DLD1 (cell line): ENCODE measurements around the gene SLIT3.

Experiments
- in situ Hi-C: cut with HindIII; loops from 2 replicates; pipeline ENCODE4 v1.10.0; 2017; ENCODE audit warnings: low sequenced_read_pairs

SLIT3 gene

GRCh38 chr5:169299663-169300467 lies 1.1 kb downstream of the SLIT3 start:
- in situ Hi-C loops: no loop called here

GRCh38 chr5:169299191-169299662 lies 1.7 kb downstream of the SLIT3 start:
- in situ Hi-C loops: no loop called here

- in situ Hi-C loops: no loop called here
Observed at GRCh38 chr5:169298193-169298592, 2.7 kb downstream of the SLIT3 start.

- in situ Hi-C loops: no loop called here
Observed at GRCh38 chr5:169296419-169297143, 4.4 kb downstream of the SLIT3 start.

- in situ Hi-C loops: no loop called here
Observed at GRCh38 chr5:169295306-169295705, 5.6 kb downstream of the SLIT3 start.

GRCh38 chr5:169294621-169295020 lies 6.3 kb downstream of the SLIT3 start:
- in situ Hi-C loops: no loop called here

GRCh38 chr5:169291877-169292276 lies 9.1 kb downstream of the SLIT3 start:
- in situ Hi-C loops: no loop called here

GRCh38 chr5:169290895-169291294 lies 10.0 kb downstream of the SLIT3 start:
- in situ Hi-C loops: no loop called here

GRCh38 chr5:169289520-169289919 lies 11.4 kb downstream of the SLIT3 start:
- in situ Hi-C loops: no loop called here

- in situ Hi-C loops: no loop called here
Observed at GRCh38 chr5:169288066-169288930, 12.6 kb downstream of the SLIT3 start.

- in situ Hi-C loops: no loop called here
Observed at GRCh38 chr5:169287529-169287928, 13.4 kb downstream of the SLIT3 start.

GRCh38 chr5:169286572-169287300 lies 14.2 kb downstream of the SLIT3 start:
- in situ Hi-C loops: no loop called here

GRCh38 chr5:169283887-169284286 lies 17.1 kb downstream of the SLIT3 start:
- in situ Hi-C loops: no loop called here

GRCh38 chr5:169281625-169282024 lies 19.3 kb downstream of the SLIT3 start:
- in situ Hi-C loops: no loop called here

- in situ Hi-C loops: no loop called here
Observed at GRCh38 chr5:169280696-169281095, 20.2 kb downstream of the SLIT3 start.

- in situ Hi-C loops: no loop called here
Observed at GRCh38 chr5:169280286-169280685, 20.7 kb downstream of the SLIT3 start.

- in situ Hi-C loops: no loop called here
Observed at GRCh38 chr5:169279125-169279524, 21.8 kb downstream of the SLIT3 start.

GRCh38 chr5:169273881-169274280 lies 27.1 kb downstream of the SLIT3 start:
- in situ Hi-C loops: no loop called here

- in situ Hi-C loops: no loop called here
Observed at GRCh38 chr5:169273451-169273850, 27.5 kb downstream of the SLIT3 start.

- in situ Hi-C loops: no loop called here
Observed at GRCh38 chr5:169272731-169273427, 28.1 kb downstream of the SLIT3 start.
